ENCODE data around the gene PRPF6. TPM values are rescaled to one million over a fixed set of nuclear protein-coding genes. Genes with fewer than 3 reads are reported as not detected.

The PRPF6 gene
- total and polyA plus RNA-seq, 2 donors (not counting 1 experiment from before 2014, with no cell fraction given) = 31.7 to 82.9 TPM

DNA sequence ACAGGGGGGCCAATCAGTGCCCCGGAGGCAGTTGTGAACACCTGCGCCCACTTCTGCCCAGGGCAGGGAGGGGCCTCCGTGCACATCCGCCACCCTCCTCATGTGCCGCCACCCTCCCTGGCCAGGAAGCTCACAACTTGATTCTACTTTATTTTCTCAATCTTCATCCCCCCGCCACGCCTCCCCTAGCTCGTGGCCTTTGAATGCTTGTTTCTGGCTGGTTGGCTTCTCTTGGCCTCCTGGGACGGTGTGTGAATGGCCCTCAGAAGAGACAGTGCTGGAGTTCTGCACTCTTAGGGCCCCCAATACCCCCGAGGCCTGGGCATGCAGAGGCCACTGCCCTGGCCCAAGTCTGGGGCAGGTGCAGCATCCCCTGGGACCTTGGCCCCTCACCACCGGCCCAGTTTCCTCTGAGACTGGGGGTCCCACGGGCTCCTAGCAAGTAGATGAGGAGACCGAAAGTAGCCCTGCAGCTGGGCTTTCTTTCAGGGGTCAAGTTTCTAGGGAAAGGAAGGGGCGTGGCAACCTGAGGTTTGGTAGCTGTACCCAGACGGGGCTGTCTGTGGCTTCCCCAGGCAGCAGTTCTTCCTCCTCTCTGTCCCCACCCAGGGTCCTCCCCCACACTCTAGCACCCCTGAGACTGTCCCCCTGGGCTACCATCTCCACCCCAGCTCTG is 97.1 kb downstream of the PRPF6 start:
- Mint-ChIP-seq H3K9me3 (ENCODE audit: insufficient read depth) (no peaks in the 10 kb centered on the region), H3K4me1 (peaks cover 55% of the 10 kb centered on the region), H3K27ac (peak overlapping the region; percentile 92), H3K27me3 (no peaks in the 10 kb centered on the region), H3K4me3 (peak overlapping the region; percentile 87)
- ChIA-PET POLR2A (interaction anchor here (0.6 to 5.5 kb wide), 12 partner anchors 9 to 525 kb away, joined by 3 to 55 read pairs (median 6); partner anchors contain the start of genes NPBWR2, RTEL1 and TCEA2), CTCF (interaction anchor here (0.9 to 11.8 kb wide), 11 partner anchors 8 to 97 kb away, joined by 3 to 220 read pairs (median 4); partner anchors contain the start of genes PRPF6 and TCEA2)
- H3K36me3 ChIP-seq (replicated peaks in 1 of 2; ENCODE audit: control extremely low read depth in 1 of 2, control insufficient read depth in 1 of 2, extremely low read depth in 1 of 2, insufficient read depth in 2 of 2, low read length in 1 of 2) = peaks cover 0 to 34% of the 10 kb centered on the region in 2 experiments
- no peaks in the 10 kb centered on the region for H3K27me3 ChIP-seq (replicated peaks in 1 of 4; ENCODE audit: control extremely low read depth in 1 of 4, control insufficient read depth in 3 of 4, insufficient read depth in 4 of 4, low read length in 3 of 4)
- WGBS (ENCODE audit: insufficient coverage) = 0% methylated on average over 12 of the region's 15 CpGs
- no peaks in the 10 kb centered on the region for H3K9me3 ChIP-seq (ENCODE audit: control extremely low read depth in 1 of 3, control insufficient read depth in 2 of 3, insufficient read depth in 1 of 3, low read length in 2 of 3)
- intact Hi-C loops (cut with micrococcal nuclease) = loop anchor here (2.0 to 5.0 kb wide), 3 partner anchors 121 to 213 kb away; partner anchors contain the start of genes PCMTD2, TPD52L2 and UCKL1
- ATAC-seq (ENCODE audit: low read depth) (peak; percentile 50), DNase-seq (peak; percentile 88)
- peak overlapping the region; percentile 96 for H3K4me2 ChIP-seq (replicated peaks; ENCODE audit: low read depth, low read length, poor library complexity, severe bottlenecking)
- H2AFZ ChIP-seq (ENCODE audit: insufficient read depth, low read depth, low read length, poor library complexity, severe bottlenecking) = no peak overlapping the region
- peak overlapping the region; percentile 80 to 98 (median 96) for H3K4me3 ChIP-seq (ENCODE audit: control extremely low read depth in 1 of 5, extremely low read depth in 1 of 5, insufficient read depth in 1 of 5, low read depth in 2 of 5, low read length in 4 of 5)
- peak overlapping the region; percentile 77 to 83 for H3K27ac ChIP-seq (ENCODE audit: low read length in 2 of 2)
- H3K4me1 ChIP-seq (ENCODE audit: control insufficient read depth in 2 of 2, insufficient read depth in 2 of 2, low read length in 2 of 2) = peaks cover 37 to 71% of the 10 kb centered on the region in 2 donors
- H3K9ac ChIP-seq (ENCODE audit: low read length) = peak overlapping the region; percentile 85
- peaks cover 20% of the 10 kb centered on the region for H3K79me2 ChIP-seq (ENCODE audit: control insufficient read depth, insufficient read depth, low read length)
- H4K20me1 ChIP-seq (ENCODE audit: control insufficient read depth, insufficient read depth, low read length, poor library complexity, severe bottlenecking) = peaks cover 60% of the 10 kb centered on the region
- TF ChIP-seq CTCF (IDR thresholded peaks at IDR 0.05) (no peak), EZH2 (IDR thresholded peaks at IDR 0.05; ENCODE audit: borderline replicate concordance, insufficient read depth, low read depth, low read length, poor library complexity, severe bottlenecking) (no peak)

DNA sequence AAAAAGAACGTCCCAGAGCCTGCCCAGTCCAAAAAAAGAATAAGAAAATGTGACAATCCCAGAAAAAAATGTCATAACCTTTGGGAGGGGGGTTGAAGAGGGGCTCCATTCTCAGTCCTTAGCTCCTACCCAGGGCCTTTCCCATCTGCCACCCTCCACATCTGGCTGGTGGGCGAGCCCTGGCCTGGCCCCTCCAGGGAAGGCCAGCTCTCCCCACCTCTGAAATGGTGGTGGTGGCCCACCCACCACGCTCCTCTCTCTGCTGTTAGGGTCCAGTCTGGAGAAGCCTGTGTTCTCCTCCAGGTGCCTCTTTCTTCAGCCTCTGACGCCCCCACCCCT is 98.0 kb downstream of the PRPF6 start:
- H3K4me1 Mint-ChIP-seq = peaks cover 57% of the 10 kb centered on the region
- TF ChIP-seq EZH2 (IDR thresholded peaks at IDR 0.05; ENCODE audit: borderline replicate concordance, insufficient read depth, low read depth, low read length, poor library complexity, severe bottlenecking) = no peak
- H3K27ac Mint-ChIP-seq = peak overlapping the region; percentile 92
- no peaks in the 10 kb centered on the region for H3K27me3 ChIP-seq (replicated peaks in 1 of 4; ENCODE audit: control extremely low read depth in 1 of 4, control insufficient read depth in 3 of 4, insufficient read depth in 4 of 4, low read length in 3 of 4)
- peak overlapping the region; percentile 80 to 98 (median 96) for H3K4me3 ChIP-seq (ENCODE audit: control extremely low read depth in 1 of 5, extremely low read depth in 1 of 5, insufficient read depth in 1 of 5, low read depth in 2 of 5, low read length in 4 of 5)
- DNase-seq = no peak
- ChIA-PET POLR2A (interaction anchor here (0.6 to 5.5 kb wide), 10 partner anchors 10 to 332 kb away, joined by 3 to 55 read pairs (median 6); partner anchors contain the start of genes NPBWR2 and TCEA2), CTCF (interaction anchor here (0.6 to 11.8 kb wide), 11 partner anchors 10 to 99 kb away, joined by 3 to 220 read pairs (median 4); partner anchors contain the start of genes NPBWR2 and SAMD10)
- peaks cover 20% of the 10 kb centered on the region for H3K79me2 ChIP-seq (ENCODE audit: control insufficient read depth, insufficient read depth, low read length)
- H4K20me1 ChIP-seq (ENCODE audit: control insufficient read depth, insufficient read depth, low read length, poor library complexity, severe bottlenecking) = peaks cover 52% of the 10 kb centered on the region
- H3K4me2 ChIP-seq (replicated peaks; ENCODE audit: low read depth, low read length, poor library complexity, severe bottlenecking) = peak overlapping the region; percentile 96
- no peak for ATAC-seq (ENCODE audit: low read depth)
- 0% methylated on average over 1 of the region's 4 CpGs for WGBS (ENCODE audit: insufficient coverage)
- H3K9ac ChIP-seq (ENCODE audit: low read length) = peak overlapping the region; percentile 85
- no peaks in the 10 kb centered on the region for H3K9me3 Mint-ChIP-seq (ENCODE audit: insufficient read depth)
- intact Hi-C loops (cut with micrococcal nuclease) = loop anchor here (1.0 to 5.0 kb wide), 4 partner anchors 16 to 178 kb away; partner anchors contain the start of genes PCMTD2, TCEA2 and UCKL1
- peak overlapping the region; percentile 77 to 83 for H3K27ac ChIP-seq (ENCODE audit: low read length in 2 of 2)
- H3K4me1 ChIP-seq (ENCODE audit: control insufficient read depth in 2 of 2, insufficient read depth in 2 of 2, low read length in 2 of 2) = peaks cover 41 to 76% of the 10 kb centered on the region in 2 donors
- H3K9me3 ChIP-seq (ENCODE audit: control extremely low read depth in 1 of 3, control insufficient read depth in 2 of 3, insufficient read depth in 1 of 3, low read length in 2 of 3) = no peaks in the 10 kb centered on the region
- H3K4me3 Mint-ChIP-seq = peak overlapping the region; percentile 87
- H3K36me3 ChIP-seq (replicated peaks in 1 of 2; ENCODE audit: control extremely low read depth in 1 of 2, control insufficient read depth in 1 of 2, extremely low read depth in 1 of 2, insufficient read depth in 2 of 2, low read length in 1 of 2) = peaks cover 0 to 25% of the 10 kb centered on the region in 2 experiments
- peak overlapping the region; percentile 41 for H2AFZ ChIP-seq (ENCODE audit: insufficient read depth, low read depth, low read length, poor library complexity, severe bottlenecking)
- no peaks in the 10 kb centered on the region for H3K27me3 Mint-ChIP-seq
